ENCODE results near the gene EMC6. TPM values are rescaled to one million over a fixed set of nuclear protein-coding genes. Genes with fewer than 3 reads are reported as not detected.

The EMC6 gene
- total RNA-seq, 1 donor, result 13.8 TPM

DNA sequence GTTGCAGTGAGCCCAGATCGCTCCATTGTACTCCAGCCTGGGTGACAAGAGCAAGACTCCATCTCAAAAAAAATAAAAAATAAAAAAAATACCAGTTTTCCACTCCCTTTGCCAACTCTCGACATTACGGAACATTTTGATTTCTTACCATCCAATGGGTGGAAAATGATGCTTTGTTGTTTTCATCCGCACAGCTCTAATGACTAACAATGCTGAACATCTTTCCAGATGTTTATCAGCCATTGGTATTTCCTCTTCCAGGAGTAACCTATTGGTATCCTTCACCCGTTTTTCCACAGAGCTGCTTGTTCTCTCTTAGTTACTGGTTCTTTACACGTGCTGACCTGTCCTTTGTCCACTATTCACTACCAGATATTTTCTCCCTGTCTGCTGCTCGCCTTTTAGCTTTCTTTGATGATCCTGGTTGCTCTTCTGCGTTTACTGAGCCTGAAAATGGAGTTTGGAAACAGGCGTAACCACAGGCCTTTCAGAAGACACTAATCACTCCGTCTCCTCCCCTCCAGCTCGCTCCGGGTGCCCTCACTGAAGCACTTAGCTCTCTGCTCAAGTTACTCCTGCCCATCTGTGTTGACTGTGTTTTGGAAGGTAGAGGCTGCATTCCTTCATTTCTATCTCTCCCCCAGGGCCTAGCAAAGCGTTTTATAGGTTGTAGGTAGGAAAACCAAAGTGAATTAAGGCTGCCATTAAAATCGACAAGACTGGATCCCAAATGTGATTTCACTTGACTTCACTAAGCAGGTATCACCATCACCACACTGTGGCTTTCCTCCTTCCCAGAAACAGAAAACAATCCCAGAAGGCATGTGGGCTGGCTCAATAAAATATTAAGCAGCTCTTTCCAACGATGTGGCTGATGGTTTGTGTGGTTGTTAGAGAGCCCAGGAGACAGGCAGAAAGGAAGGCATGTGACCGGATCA is 41.5 kb upstream of the EMC6 start:
- H3K27ac ChIP-seq (ENCODE audit: low read depth, low read length), result no peak overlapping the region
- H3K27me3 ChIP-seq (ENCODE audit: insufficient read depth, low read length), result no peaks in the 10 kb centered on the region
- DNase-seq (ENCODE audit: insufficient read length, low spot score, missing footprints), result no peak
- no peak overlapping the region for H3K4me3 ChIP-seq (ENCODE audit: insufficient read depth, low read length)
- peaks cover under 1% of the 10 kb centered on the region for H3K79me2 ChIP-seq (ENCODE audit: insufficient read depth, low read length)
- no peak overlapping the region for H2AFZ ChIP-seq (ENCODE audit: low read length)
- H3K4me2 ChIP-seq (ENCODE audit: insufficient read depth, low read length), result no peak overlapping the region
- H4K20me1 ChIP-seq (ENCODE audit: insufficient read depth, low read length), result no peaks in the 10 kb centered on the region
- no peaks in the 10 kb centered on the region for H3K9me3 ChIP-seq (ENCODE audit: low read depth, low read length)
- no peaks in the 10 kb centered on the region for H3K4me1 ChIP-seq (ENCODE audit: insufficient read depth, low read length)
- peaks cover 32% of the 10 kb centered on the region for H3K36me3 ChIP-seq (ENCODE audit: insufficient read depth, low read length)
- TF ChIP-seq, protein P1, sequence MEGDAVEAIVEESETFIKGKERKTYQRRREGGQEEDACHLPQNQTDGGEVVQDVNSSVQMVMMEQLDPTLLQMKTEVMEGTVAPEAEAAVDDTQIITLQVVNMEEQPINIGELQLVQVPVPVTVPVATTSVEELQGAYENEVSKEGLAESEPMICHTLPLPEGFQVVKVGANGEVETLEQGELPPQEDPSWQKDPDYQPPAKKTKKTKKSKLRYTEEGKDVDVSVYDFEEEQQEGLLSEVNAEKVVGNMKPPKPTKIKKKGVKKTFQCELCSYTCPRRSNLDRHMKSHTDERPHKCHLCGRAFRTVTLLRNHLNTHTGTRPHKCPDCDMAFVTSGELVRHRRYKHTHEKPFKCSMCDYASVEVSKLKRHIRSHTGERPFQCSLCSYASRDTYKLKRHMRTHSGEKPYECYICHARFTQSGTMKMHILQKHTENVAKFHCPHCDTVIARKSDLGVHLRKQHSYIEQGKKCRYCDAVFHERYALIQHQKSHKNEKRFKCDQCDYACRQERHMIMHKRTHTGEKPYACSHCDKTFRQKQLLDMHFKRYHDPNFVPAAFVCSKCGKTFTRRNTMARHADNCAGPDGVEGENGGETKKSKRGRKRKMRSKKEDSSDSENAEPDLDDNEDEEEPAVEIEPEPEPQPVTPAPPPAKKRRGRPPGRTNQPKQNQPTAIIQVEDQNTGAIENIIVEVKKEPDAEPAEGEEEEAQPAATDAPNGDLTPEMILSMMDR (IDR thresholded peaks at IDR 0.05; ENCODE audit: extremely low read depth, low read depth, low read length), result no peak

DNA sequence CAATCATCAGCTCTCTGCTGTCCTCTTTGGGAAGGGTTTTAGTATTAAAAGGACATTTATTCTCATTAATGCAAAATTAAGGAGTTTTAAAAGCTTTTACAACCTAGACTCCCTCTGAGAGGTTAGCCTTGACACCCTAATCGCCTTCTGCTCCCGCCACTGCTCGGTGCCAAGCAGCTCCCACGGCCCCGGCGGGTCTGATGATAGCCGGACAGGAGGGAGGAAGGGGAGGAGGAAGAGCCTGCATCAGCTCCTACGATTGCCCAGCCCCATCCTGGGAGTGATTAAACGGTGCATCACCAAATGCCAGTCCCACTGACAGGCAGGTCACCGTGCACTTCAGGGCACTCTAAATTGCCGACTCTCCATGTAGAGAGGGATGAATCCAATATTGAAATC is 40.8 kb upstream of the EMC6 start:
- DNase-seq (ENCODE audit: insufficient read length, low spot score, missing footprints), result no peak
- Histone ChIP-seq H3K36me3 (ENCODE audit: insufficient read depth, low read length) (peaks cover 35% of the 10 kb centered on the region), H3K4me1 (ENCODE audit: insufficient read depth, low read length) (no peaks in the 10 kb centered on the region), H3K4me2 (ENCODE audit: insufficient read depth, low read length) (no peak overlapping the region), H3K27ac (ENCODE audit: low read depth, low read length) (no peak overlapping the region), H3K79me2 (ENCODE audit: insufficient read depth, low read length) (peaks cover 5% of the 10 kb centered on the region), H3K9me3 (ENCODE audit: low read depth, low read length) (no peaks in the 10 kb centered on the region), H2AFZ (ENCODE audit: low read length) (no peak overlapping the region), H3K27me3 (ENCODE audit: insufficient read depth, low read length) (no peaks in the 10 kb centered on the region), H3K4me3 (ENCODE audit: insufficient read depth, low read length) (no peak overlapping the region), H4K20me1 (ENCODE audit: insufficient read depth, low read length) (no peaks in the 10 kb centered on the region)
- TF ChIP-seq, protein P1 (IDR thresholded peaks at IDR 0.05; ENCODE audit: extremely low read depth, low read depth, low read length), result no peak

DNA sequence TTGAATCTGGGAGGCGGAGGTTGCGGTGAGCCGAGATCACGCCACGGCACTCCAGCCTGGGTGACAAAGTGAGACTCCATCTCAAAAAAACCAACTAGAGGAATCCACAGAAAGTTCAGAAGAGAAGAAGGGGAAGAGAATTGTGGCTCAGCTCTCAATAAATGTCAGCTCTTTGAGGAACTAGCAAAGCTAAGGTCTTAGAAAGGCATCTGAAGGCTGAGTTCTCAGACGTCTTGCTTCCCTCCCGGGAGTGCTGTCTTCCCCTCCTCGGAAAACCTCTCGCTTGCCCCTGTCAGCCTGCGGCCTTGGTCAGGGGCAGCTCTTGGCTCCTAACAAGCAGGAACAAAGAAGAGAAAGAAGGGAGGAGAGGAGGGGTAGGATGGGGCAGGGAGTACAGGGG is 37.8 kb upstream of the EMC6 start:
- H3K36me3 ChIP-seq (ENCODE audit: insufficient read depth, low read length), result peaks cover 17% of the 10 kb centered on the region
- no peak for DNase-seq (ENCODE audit: insufficient read length, low spot score, missing footprints)
- peaks cover 14% of the 10 kb centered on the region for H3K79me2 ChIP-seq (ENCODE audit: insufficient read depth, low read length)
- H3K4me3 ChIP-seq (ENCODE audit: insufficient read depth, low read length), result no peak overlapping the region
- TF ChIP-seq, protein P1 (IDR thresholded peaks at IDR 0.05; ENCODE audit: extremely low read depth, low read depth, low read length), result no peak
- no peak overlapping the region for H3K4me2 ChIP-seq (ENCODE audit: insufficient read depth, low read length)
- H3K27me3 ChIP-seq (ENCODE audit: insufficient read depth, low read length), result no peaks in the 10 kb centered on the region
- no peak overlapping the region for H2AFZ ChIP-seq (ENCODE audit: low read length)
- no peaks in the 10 kb centered on the region for H3K9me3 ChIP-seq (ENCODE audit: low read depth, low read length)
- H3K4me1 ChIP-seq (ENCODE audit: insufficient read depth, low read length), result no peaks in the 10 kb centered on the region
- no peak overlapping the region for H3K27ac ChIP-seq (ENCODE audit: low read depth, low read length)
- no peaks in the 10 kb centered on the region for H4K20me1 ChIP-seq (ENCODE audit: insufficient read depth, low read length)

DNA sequence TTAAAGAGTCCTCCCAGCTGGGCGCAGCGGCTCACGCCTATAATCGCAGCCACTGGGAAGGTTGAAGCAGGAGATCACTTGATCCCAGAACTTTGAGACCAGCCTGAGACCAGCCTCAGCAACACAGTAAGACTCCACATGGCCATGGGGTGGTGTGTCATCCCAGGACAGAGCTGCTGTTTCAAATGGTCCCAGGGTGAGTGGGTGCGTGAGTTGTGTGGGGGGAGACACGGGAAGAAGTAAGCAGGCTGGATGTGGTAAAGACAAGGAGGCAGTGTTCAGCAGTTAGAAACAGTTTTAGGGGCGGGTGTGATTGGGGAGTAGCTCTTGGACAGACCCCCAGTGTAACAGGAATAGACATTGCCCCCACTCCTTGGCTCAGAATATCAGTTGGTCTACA is 36.3 kb upstream of the EMC6 start:
- no peak overlapping the region for H2AFZ ChIP-seq (ENCODE audit: low read length)
- no peak for DNase-seq (ENCODE audit: insufficient read length, low spot score, missing footprints)
- H3K27me3 ChIP-seq (ENCODE audit: insufficient read depth, low read length), result no peaks in the 10 kb centered on the region
- peaks cover 4% of the 10 kb centered on the region for H3K4me1 ChIP-seq (ENCODE audit: insufficient read depth, low read length)
- H3K9me3 ChIP-seq (ENCODE audit: low read depth, low read length), result no peaks in the 10 kb centered on the region
- peaks cover 14% of the 10 kb centered on the region for H3K36me3 ChIP-seq (ENCODE audit: insufficient read depth, low read length)
- TF ChIP-seq, protein P1 (IDR thresholded peaks at IDR 0.05; ENCODE audit: extremely low read depth, low read depth, low read length), result no peak
- H4K20me1 ChIP-seq (ENCODE audit: insufficient read depth, low read length), result no peaks in the 10 kb centered on the region
- peaks cover 24% of the 10 kb centered on the region for H3K79me2 ChIP-seq (ENCODE audit: insufficient read depth, low read length)
- H3K27ac ChIP-seq (ENCODE audit: low read depth, low read length), result no peak overlapping the region
- H3K4me3 ChIP-seq (ENCODE audit: insufficient read depth, low read length), result no peak overlapping the region
- no peak overlapping the region for H3K4me2 ChIP-seq (ENCODE audit: insufficient read depth, low read length)
